SK-N-SH (cell line): Measurements from ENCODE around the gene CCDC27. TPM values are rescaled to one million over a fixed set of nuclear protein-coding genes. Genes with fewer than 3 reads are reported as not detected.

ENCODE experiments used
- CTCF ChIA-PET: fragments of 300-600, 350-600 bp; formaldehyde crosslinking; extraction: SDS; loops from one replicate; lab custom pipeline; 2021; lab: Yijun Ruan, JAX
- POLR2A ChIA-PET: fragments of 350-600 bp; sonication (Branson Sonifier 250); formaldehyde crosslinking; extraction: SDS; loops from one replicate; lab custom pipeline; 2020; ENCODE audit warnings: antibody characterized with exemption, inconsistent platforms; lab: Yijun Ruan, JAX
- DNase-seq: peaks from one replicate; pipeline ENCODE4 v3.0.0; 2012
- H2AFZ ChIP-seq: fragments of 200-600 bp; sonication (generic); 2 replicates; pipeline ENCODE4 v1.8.1; 2016; ENCODE audit warnings: antibody characterized with exemption, mild to moderate bottlenecking, low read depth
- H3F3A ChIP-seq: fragments of 200-600 bp; sonication (generic); replicated peaks from 2 replicates; pipeline ENCODE3; 2016; ENCODE audit warnings: antibody characterized with exemption, mild to moderate bottlenecking; ENCODE audit not compliant: insufficient read depth
- H3K27ac ChIP-seq, 2 experiments: fragments of 200-500 bp in 1 of 2; fragments of 200-600 bp in 1 of 2; sonication (Bioruptor generic) in 1 of 2; sonication (generic), shearing (Covaris generic) in 1 of 2; 2 replicates each; pipeline versions ENCODE4 v1.5.1 to v1.6.1; 2014 to 2016; ENCODE audit warnings: low read depth in 2 of 2, inconsistent platforms in 1 of 2, low read length in 1 of 2, mild to moderate bottlenecking in 1 of 2, mixed read lengths in 1 of 2
- H3K27me3 ChIP-seq: fragments of 200-600 bp; sonication (generic), shearing (Covaris generic); 2 replicates; pipeline ENCODE4 v1.6.1; 2016; ENCODE audit warnings: mixed run types; ENCODE audit not compliant: insufficient read depth
- H3K36me3 ChIP-seq, 2 experiments: fragments of 200-500 bp in 1 of 2; fragments of 200-600 bp in 1 of 2; sonication (Bioruptor generic) in 1 of 2; sonication (generic) in 1 of 2; replicated peaks in 1 of 2; 2 replicates each; pipeline versions ENCODE3 to v1.5.1; 2014 to 2016; ENCODE audit warnings: low read length in 1 of 2, mild to moderate bottlenecking in 1 of 2; ENCODE audit not compliant: insufficient read depth in 2 of 2, control insufficient read depth in 1 of 2
- H3K4me1 ChIP-seq, 2 experiments: fragments of 200-500 bp in 1 of 2; fragments of 200-600 bp in 1 of 2; sonication (Bioruptor generic) in 1 of 2; sonication (generic), shearing (Covaris generic) in 1 of 2; 2 replicates each; pipeline versions ENCODE4 v1.5.1 to v1.6.1; 2014 to 2016; ENCODE audit warnings: low read depth in 1 of 2, low read length in 1 of 2, mixed run types in 1 of 2; ENCODE audit not compliant: insufficient read depth in 2 of 2, control insufficient read depth in 1 of 2
- H3K4me2 ChIP-seq: fragments of 200-600 bp; sonication (generic), shearing (Covaris generic); 2 replicates; pipeline ENCODE4 v1.6.1; 2017; ENCODE audit warnings: mixed run types
- H3K4me3 ChIP-seq, 2 experiments: fragments of 200-500 bp in 1 of 2; fragments of 200-600 bp in 1 of 2; sonication (Bioruptor generic) in 1 of 2; sonication (generic), shearing (Covaris generic) in 1 of 2; 2 replicates each; pipeline versions ENCODE4 v1.5.1 to v1.8.1; 2014 to 2016; ENCODE audit warnings: low read depth in 2 of 2, inconsistent platforms in 1 of 2, low read length in 1 of 2, mild to moderate bottlenecking in 1 of 2, mixed read lengths in 1 of 2, moderate library complexity in 1 of 2
- H3K79me2 ChIP-seq: fragments of 200-600 bp; sonication (generic); 2 replicates; pipeline ENCODE4 v1.8.1; 2017; ENCODE audit warnings: mild to moderate bottlenecking; ENCODE audit not compliant: insufficient read depth
- H3K9ac ChIP-seq: fragments of 200-600 bp; sonication (generic); 2 replicates; pipeline ENCODE4 v1.6.1; 2017; ENCODE audit warnings: mixed run types
- H3K9me2 ChIP-seq: fragments of 200-600 bp; sonication (generic); 2 replicates; pipeline ENCODE4 v1.6.1; 2017; ENCODE audit warnings: mixed run types
- H3K9me3 ChIP-seq: fragments of 200-600 bp; sonication (generic); 2 replicates; pipeline ENCODE4 v1.6.1; 2017; ENCODE audit warnings: mixed run types, mild to moderate bottlenecking, moderate library complexity
- H4K20me1 ChIP-seq: fragments of 200-600 bp; sonication (generic); 2 replicates; pipeline ENCODE4 v1.6.1; 2017; ENCODE audit warnings: mild to moderate bottlenecking, mixed run types; ENCODE audit not compliant: insufficient read depth
- ELF1 ChIP-seq: IDR thresholded peaks from 2 replicates; pipeline ENCODE4 v1.4.0; 2012
- EP300 ChIP-seq, 2 experiments: IDR thresholded peaks; 2 replicates each; pipeline versions ENCODE4 v1.4.0 to v1.6.1; 2012; ENCODE audit warnings: borderline replicate concordance in 1 of 2, low read depth in 1 of 2, low read length in 1 of 2
- FOSL2 ChIP-seq: IDR thresholded peaks from 2 replicates; pipeline ENCODE4 v1.4.0; 2012; ENCODE audit warnings: low read depth, mild to moderate bottlenecking, moderate library complexity, borderline replicate concordance
- GATA2 ChIP-seq: sonication (generic); formaldehyde crosslinking; IDR thresholded peaks from 2 replicates; pipeline ENCODE4 v1.5.0; 2020; ENCODE audit warnings: mild to moderate bottlenecking, missing genetic modification reagents
- MXI1 ChIP-seq: IDR thresholded peaks from 2 replicates; pipeline ENCODE4 v1.6.1; 2012; ENCODE audit warnings: mild to moderate bottlenecking, low read depth, low read length, improper control_type of control experiment
- NFIC ChIP-seq: IDR thresholded peaks from 2 replicates; pipeline ENCODE4 v1.4.0; 2012; ENCODE audit warnings: borderline replicate concordance
- NRF1 ChIP-seq: IDR thresholded peaks from 2 replicates; pipeline ENCODE4 v1.6.1; 2012; ENCODE audit warnings: low read depth, mild to moderate bottlenecking, low read length
- PBX3 ChIP-seq: IDR thresholded peaks from 2 replicates; pipeline ENCODE4; 2012
- POLR2AphosphoS5 ChIP-seq: IDR thresholded peaks from 2 replicates; pipeline ENCODE4 v1.6.1; 2012; ENCODE audit warnings: low read depth, low read length
- RCOR1 ChIP-seq: fragments of 150-350 bp; IDR thresholded peaks from 2 replicates; pipeline ENCODE4 v1.6.1; 2017; ENCODE audit warnings: antibody characterized with exemption, low read length
- RFX5 ChIP-seq: IDR thresholded peaks from 2 replicates; pipeline ENCODE4 v1.6.1; 2012; ENCODE audit warnings: mild to moderate bottlenecking, improper control_type of control experiment, low read length
- TAF1 ChIP-seq: IDR thresholded peaks from 2 replicates; pipeline ENCODE4 v1.6.1; 2012; ENCODE audit warnings: low read depth, mild to moderate bottlenecking, low read length, moderate library complexity, borderline replicate concordance
- TEAD4 ChIP-seq: IDR thresholded peaks from 2 replicates; pipeline ENCODE4 v1.4.0; 2012; ENCODE audit warnings: mild to moderate bottlenecking, borderline replicate concordance; ENCODE audit not compliant: insufficient read depth
- USF2 ChIP-seq: fragments of 150-350 bp; IDR thresholded peaks from 2 replicates; pipeline ENCODE4 v1.6.1; 2017; ENCODE audit warnings: antibody characterized with exemption, low read length, low read depth, borderline replicate concordance
- whole genome bisulfite sequencing: methylation state at CpG from one replicate; pipeline ENCODE4 v1.1.6; 2017; ENCODE audit warnings: low lambda C conversion rate; 5-methylcytosine and 5-hydroxymethylcytosine counted together
- polyA plus RNA-seq, 3 experiments: library from polyadenylated mRNA; depleted of rRNA; stranded (reverse); fragments of >200 nt; gene quantifications; 2 replicates each; pipeline ENCODE4 v1.2.3, GENCODE V29; 2012
- TF ChIP-seq, protein P1 (sequence below): fragments of 150-350 bp; IDR thresholded peaks from 2 replicates; pipeline ENCODE4 v1.6.1; 2016; ENCODE audit warnings: mild to moderate bottlenecking, low read depth, low read length
- TF ChIP-seq, protein P2 (sequence below): IDR thresholded peaks from 2 replicates; pipeline ENCODE4 v1.4.0; 2012; ENCODE audit warnings: low read depth, borderline replicate concordance

The CCDC27 gene
- polyA plus RNA-seq, 1 of the 3 experiments (the other 2 are of a cell fraction) = not detected

DNA sequence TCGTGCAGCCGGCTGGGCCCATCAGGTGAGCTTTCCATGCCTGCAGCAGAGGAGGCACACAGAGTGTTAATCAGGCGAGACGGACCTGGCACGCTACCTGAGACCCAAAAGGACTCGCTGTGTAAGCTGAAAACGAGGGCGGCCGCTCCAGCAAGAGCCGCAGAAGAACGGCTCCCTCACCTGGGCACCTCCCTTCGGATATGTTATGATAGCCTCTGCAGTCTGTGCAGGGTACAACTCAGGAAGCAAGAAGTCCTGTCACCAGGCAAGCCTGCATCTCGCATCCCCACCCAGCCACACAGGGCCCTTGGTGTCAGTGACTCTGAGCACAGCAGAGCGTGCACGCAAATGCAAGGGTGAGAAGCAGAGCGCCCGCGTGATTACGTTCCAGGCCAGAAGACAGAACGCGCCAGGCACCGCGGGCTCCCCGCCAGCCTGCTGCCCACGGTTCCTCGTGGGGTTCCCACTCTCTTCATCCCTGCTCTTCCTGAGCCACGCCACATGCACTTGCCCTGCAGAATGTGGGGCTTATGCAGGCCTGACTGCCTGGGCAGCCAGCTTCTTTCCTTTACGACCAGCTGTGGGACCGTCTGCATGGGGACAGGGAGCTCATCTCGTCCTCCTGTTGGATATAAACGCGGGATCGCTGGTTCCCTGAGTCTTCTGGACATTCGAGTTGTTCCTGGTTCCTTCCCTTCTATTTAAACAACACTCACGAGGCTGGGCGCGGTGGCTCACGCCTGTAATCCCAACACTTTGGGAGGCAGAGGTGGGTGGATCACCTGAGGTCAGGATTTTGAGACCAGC is 64.3 kb downstream of the CCDC27 start:
- Histone ChIP-seq H3K9me2 (no peaks in the 10 kb centered on the region), H3K4me2 (no peak overlapping the region), H2AFZ (no peak overlapping the region), H3K4me1 (peaks cover 0 to 33% of the 10 kb centered on the region in 2 experiments; a peak in 2 of 4 replicates), H3K9ac (no peak overlapping the region), H4K20me1 (no peaks in the 10 kb centered on the region), H3F3A (no peaks in the 10 kb centered on the region), H3K27me3 (no peaks in the 10 kb centered on the region), H3K36me3 (peaks cover 0 to 23% of the 10 kb centered on the region in 2 experiments), H3K4me3 (no peak overlapping the region), H3K79me2 (no peaks in the 10 kb centered on the region), H3K9me3 (no peaks in the 10 kb centered on the region), H3K27ac (no peak overlapping the region)
- POLR2A ChIA-PET = no interaction called here
- TF ChIP-seq, protein P1, sequence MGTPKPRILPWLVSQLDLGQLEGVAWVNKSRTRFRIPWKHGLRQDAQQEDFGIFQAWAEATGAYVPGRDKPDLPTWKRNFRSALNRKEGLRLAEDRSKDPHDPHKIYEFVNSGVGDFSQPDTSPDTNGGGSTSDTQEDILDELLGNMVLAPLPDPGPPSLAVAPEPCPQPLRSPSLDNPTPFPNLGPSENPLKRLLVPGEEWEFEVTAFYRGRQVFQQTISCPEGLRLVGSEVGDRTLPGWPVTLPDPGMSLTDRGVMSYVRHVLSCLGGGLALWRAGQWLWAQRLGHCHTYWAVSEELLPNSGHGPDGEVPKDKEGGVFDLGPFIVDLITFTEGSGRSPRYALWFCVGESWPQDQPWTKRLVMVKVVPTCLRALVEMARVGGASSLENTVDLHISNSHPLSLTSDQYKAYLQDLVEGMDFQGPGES = no peak
- TF ChIP-seq POLR2AphosphoS5 (no peak), EP300 (IDR thresholded peaks at IDR 0.05; ENCODE audit: borderline replicate concordance in 1 of 2, low read depth in 1 of 2, low read length in 1 of 2) (no peak), NRF1 (no peak), TEAD4 (no peak), FOSL2 (no peak), TAF1 (no peak), PBX3 (no peak), ELF1 (no peak), RCOR1 (no peak), RFX5 (no peak), MXI1 (no peak), NFIC (no peak), USF2 (no peak), GATA2 (CRISPR knock-in tag) (no peak)
- TF ChIP-seq, protein P2, sequence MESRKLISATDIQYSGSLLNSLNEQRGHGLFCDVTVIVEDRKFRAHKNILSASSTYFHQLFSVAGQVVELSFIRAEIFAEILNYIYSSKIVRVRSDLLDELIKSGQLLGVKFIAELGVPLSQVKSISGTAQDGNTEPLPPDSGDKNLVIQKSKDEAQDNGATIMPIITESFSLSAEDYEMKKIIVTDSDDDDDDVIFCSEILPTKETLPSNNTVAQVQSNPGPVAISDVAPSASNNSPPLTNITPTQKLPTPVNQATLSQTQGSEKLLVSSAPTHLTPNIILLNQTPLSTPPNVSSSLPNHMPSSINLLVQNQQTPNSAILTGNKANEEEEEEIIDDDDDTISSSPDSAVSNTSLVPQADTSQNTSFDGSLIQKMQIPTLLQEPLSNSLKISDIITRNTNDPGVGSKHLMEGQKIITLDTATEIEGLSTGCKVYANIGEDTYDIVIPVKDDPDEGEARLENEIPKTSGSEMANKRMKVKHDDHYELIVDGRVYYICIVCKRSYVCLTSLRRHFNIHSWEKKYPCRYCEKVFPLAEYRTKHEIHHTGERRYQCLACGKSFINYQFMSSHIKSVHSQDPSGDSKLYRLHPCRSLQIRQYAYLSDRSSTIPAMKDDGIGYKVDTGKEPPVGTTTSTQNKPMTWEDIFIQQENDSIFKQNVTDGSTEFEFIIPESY = no peak
- 91% methylated on average over 26 of the region's 38 CpGs for WGBS
- DNase-seq = no peak
- CTCF ChIA-PET = interaction anchor here (1.4 kb wide), 1 partner anchor 15 kb away, joined by 5 read pairs; no protein-coding TSS in a partner anchor
